Brain microvascular endothelial cell (primary cell): ENCODE data around the gene SERTAD1.

Experiments
- DNase-seq: peaks from one replicate; pipeline ENCODE4 v3.0.0-alpha.2; 2020
- H3K27ac ChIP-seq: fragments of 250-450 bp; sonication (Bioruptor Pico); 2 replicates; pipeline ENCODE4 v1.5.1; 2020; ENCODE audit warnings: mild to moderate bottlenecking, moderate library complexity
- H3K27me3 ChIP-seq: fragments of 250-450 bp; sonication (Bioruptor Pico); replicated peaks from 2 replicates; pipeline ENCODE4 v1.5.1; 2020; ENCODE audit warnings: mild to moderate bottlenecking
- H3K36me3 ChIP-seq: fragments of 250-450 bp; sonication (Bioruptor Pico); replicated peaks from 2 replicates; pipeline ENCODE4 v1.5.1; 2020; ENCODE audit warnings: mild to moderate bottlenecking
- H3K4me3 ChIP-seq: 2 replicates; pipeline ENCODE4 v1.5.1; 2011; ENCODE audit warnings: low read depth, mild to moderate bottlenecking, control low read depth, low read length, moderate library complexity
- in situ Hi-C: cut with HindIII; loops from 2 replicates; pipeline ENCODE4 v1.10.0; 2017; ENCODE audit warnings: low sequenced_read_pairs, low pct_ligation_motif_present
- TF ChIP-seq, protein P1 (sequence below): IDR thresholded peaks from 2 replicates; pipeline ENCODE4 v1.5.1; 2011; ENCODE audit warnings: low read depth, mild to moderate bottlenecking, moderate library complexity, low read length, control low read depth, inconsistent platforms; ENCODE audit errors: missing control alignments

Gene SERTAD1

DNA sequence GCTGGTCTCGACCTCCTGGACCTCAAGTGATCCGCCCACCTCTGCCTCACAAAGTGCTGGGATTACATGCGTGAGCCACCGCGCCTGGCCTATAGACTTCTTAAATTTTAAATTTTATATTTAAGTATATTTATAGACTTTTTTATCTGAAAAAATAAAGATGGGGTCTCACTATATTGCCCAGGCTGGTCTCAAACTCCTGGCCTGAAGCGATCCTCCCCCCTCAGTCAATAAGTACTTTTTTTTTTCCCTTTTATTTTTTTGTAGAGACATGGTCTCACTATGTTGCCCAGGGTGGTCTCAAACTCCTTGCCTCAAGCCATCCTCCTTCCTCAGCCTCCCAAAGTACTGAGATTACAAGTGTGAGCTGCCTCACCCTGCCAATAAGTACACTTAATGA is 1.9 kb downstream of the SERTAD1 start:
- H3K27me3 ChIP-seq, result no peaks in the 10 kb centered on the region
- no peak overlapping the region for H3K27ac ChIP-seq
- in situ Hi-C loops, result no loop called here
- H3K36me3 ChIP-seq, result peaks cover 13% of the 10 kb centered on the region
- TF ChIP-seq, protein P1, sequence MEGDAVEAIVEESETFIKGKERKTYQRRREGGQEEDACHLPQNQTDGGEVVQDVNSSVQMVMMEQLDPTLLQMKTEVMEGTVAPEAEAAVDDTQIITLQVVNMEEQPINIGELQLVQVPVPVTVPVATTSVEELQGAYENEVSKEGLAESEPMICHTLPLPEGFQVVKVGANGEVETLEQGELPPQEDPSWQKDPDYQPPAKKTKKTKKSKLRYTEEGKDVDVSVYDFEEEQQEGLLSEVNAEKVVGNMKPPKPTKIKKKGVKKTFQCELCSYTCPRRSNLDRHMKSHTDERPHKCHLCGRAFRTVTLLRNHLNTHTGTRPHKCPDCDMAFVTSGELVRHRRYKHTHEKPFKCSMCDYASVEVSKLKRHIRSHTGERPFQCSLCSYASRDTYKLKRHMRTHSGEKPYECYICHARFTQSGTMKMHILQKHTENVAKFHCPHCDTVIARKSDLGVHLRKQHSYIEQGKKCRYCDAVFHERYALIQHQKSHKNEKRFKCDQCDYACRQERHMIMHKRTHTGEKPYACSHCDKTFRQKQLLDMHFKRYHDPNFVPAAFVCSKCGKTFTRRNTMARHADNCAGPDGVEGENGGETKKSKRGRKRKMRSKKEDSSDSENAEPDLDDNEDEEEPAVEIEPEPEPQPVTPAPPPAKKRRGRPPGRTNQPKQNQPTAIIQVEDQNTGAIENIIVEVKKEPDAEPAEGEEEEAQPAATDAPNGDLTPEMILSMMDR, result no peak
- peak overlapping the region; percentile 85 for H3K4me3 ChIP-seq
- no peak for DNase-seq

GRCh38 chr19:40422748-40423566 is 2.8 kb downstream of the SERTAD1 start:
- no peak overlapping the region for H3K27ac ChIP-seq
- TF ChIP-seq, protein P1, result no peak
- no peaks in the 10 kb centered on the region for H3K27me3 ChIP-seq
- H3K36me3 ChIP-seq, result peaks cover 13% of the 10 kb centered on the region
- no peak for DNase-seq
- in situ Hi-C loops, result no loop called here
- H3K4me3 ChIP-seq, result no peak overlapping the region

GRCh38 chr19:40421993-40422747 is 3.6 kb downstream of the SERTAD1 start:
- H3K4me3 ChIP-seq, result no peak overlapping the region
- TF ChIP-seq, protein P1, result no peak
- peaks cover 13% of the 10 kb centered on the region for H3K36me3 ChIP-seq
- DNase-seq, result no peak
- in situ Hi-C loops, result no loop called here
- peak overlapping the region; percentile 85 for H3K27ac ChIP-seq
- no peaks in the 10 kb centered on the region for H3K27me3 ChIP-seq

DNA sequence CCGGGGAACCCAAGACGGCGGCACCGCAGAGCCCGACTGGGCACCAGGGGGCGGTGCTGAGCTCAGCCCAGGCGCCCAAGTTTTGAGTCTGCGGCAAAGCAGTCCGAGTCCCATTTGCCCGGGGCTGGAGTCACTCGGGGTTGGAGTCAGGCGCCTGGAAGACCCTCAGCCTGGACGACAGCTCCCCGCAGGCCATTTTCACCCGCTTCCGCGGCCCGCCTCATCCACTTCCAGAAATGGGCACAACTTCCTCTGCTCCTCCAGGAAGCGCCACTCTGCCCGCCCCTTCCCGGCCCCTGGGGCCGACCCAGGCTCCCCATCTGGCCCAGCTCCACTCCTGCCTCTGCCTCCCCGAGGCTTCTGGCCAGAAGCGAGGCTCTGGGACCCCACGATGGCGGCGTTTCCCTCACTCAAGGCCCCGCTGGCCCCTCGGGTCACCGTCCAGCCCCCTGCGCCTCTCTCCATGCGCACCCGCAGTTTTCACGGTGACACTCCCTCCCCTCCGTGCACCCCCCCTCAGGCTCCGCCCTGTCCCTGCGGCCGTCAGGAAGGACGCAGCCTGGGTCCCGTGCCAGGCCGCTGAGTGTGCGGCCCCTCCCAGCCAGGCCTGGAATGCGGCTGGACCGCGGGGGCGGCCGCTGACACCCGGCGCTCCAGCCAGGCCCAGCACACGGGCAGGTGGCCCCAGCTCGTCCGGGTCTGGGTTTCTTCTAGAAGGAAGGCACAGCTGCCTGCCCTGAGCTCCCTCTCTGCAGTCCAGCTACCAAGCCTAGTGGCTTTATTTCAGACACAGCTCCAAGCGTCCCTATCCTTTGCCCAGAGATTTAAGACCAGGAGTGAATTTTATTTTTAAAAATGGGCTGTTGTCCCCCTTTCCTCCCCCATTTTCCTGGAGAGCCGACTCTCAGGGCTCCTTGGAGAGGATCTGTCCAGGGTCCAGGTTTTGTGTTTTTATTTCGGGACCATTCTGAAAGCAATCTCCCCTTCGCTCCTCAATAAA is 4.7 kb downstream of the SERTAD1 start:
- Histone ChIP-seq H3K27me3 (no peaks in the 10 kb centered on the region), H3K27ac (peak overlapping the region; percentile 85), H3K4me3 (peak overlapping the region; percentile 63), H3K36me3 (peaks cover 13% of the 10 kb centered on the region)
- DNase-seq, result peak; percentile 67
- in situ Hi-C loops, result no loop called here
- TF ChIP-seq, protein P1, result peak; percentile 99

DNA sequence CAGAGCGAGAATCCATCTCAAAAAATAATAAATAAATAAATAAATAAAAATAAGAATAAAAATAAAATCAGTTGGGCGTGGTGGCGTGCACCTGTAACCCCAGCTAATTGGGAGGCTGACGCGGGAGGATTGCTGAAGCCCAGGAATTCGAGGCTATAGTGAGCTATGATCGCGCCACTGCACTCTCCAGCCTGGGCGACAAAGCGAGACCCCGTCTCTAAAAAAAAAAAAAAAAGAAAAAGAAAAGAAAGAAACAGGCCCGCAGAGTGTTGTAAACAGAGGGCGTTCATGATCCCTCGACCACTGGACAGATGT is 5.4 kb downstream of the SERTAD1 start:
- Histone ChIP-seq H3K4me3 (peak overlapping the region; percentile 63), H3K27ac (no peak overlapping the region), H3K36me3 (peaks cover 13% of the 10 kb centered on the region), H3K27me3 (no peaks in the 10 kb centered on the region)
- in situ Hi-C loops, result no loop called here
- TF ChIP-seq, protein P1, result no peak
- DNase-seq, result no peak
